ENCODE measurements around the gene CDHR5.

Gene CDHR5

GRCh38 chr11:586376-587316, 38.1 kb downstream of the CDHR5 start:
- H3K4me3 ChIP-seq (ENCODE audit: low read depth, low read length), result no peak overlapping the region
- POLR2A ChIA-PET, result no interaction called here
- CTCF ChIA-PET, result no interaction called here
- DNase-seq (ENCODE audit: low read depth, low spot score), result no peak
- no peak for TF ChIP-seq CTCF (IDR thresholded peaks at IDR 0.05; ENCODE audit: insufficient read depth, low read length, missing control alignments)

GRCh38 chr11:584287-584686, 40.5 kb downstream of the CDHR5 start:
- DNase-seq (ENCODE audit: low read depth, low spot score), result no peak
- no peak overlapping the region for H3K4me3 ChIP-seq (ENCODE audit: low read depth, low read length)
- no peak for TF ChIP-seq CTCF (IDR thresholded peaks at IDR 0.05; ENCODE audit: insufficient read depth, low read length, missing control alignments)
- ChIA-PET POLR2A (no interaction called here), CTCF (no interaction called here)

GRCh38 chr11:581752-582151, 43.0 kb downstream of the CDHR5 start:
- H3K4me3 ChIP-seq (ENCODE audit: low read depth, low read length), result no peak overlapping the region
- no peak for DNase-seq (ENCODE audit: low read depth, low spot score)
- CTCF ChIA-PET, result no interaction called here
- no peak for TF ChIP-seq CTCF (IDR thresholded peaks at IDR 0.05; ENCODE audit: insufficient read depth, low read length, missing control alignments)
- POLR2A ChIA-PET, result no interaction called here

- ChIA-PET CTCF (no interaction called here), POLR2A (no interaction called here)
- no peak for TF ChIP-seq CTCF (IDR thresholded peaks at IDR 0.05; ENCODE audit: insufficient read depth, low read length, missing control alignments)
- H3K4me3 ChIP-seq (ENCODE audit: low read depth, low read length), result no peak overlapping the region
- DNase-seq (ENCODE audit: low read depth, low spot score), result no peak
Observed at GRCh38 chr11:581342-581741, 43.4 kb downstream of the CDHR5 start.

GRCh38 chr11:579830-580601, 44.7 kb downstream of the CDHR5 start:
- POLR2A ChIA-PET, result interaction anchor here (0.7 kb wide), 3 partner anchors 22 to 151 kb away, joined by 3 to 4 read pairs (median 3); no protein-coding TSS in a partner anchor
- CTCF ChIA-PET, result no interaction called here
- TF ChIP-seq CTCF (IDR thresholded peaks at IDR 0.05; ENCODE audit: insufficient read depth, low read length, missing control alignments), result no peak
- DNase-seq (ENCODE audit: low read depth, low spot score), result no peak
- H3K4me3 ChIP-seq (ENCODE audit: low read depth, low read length), result no peak overlapping the region

Measured in AG04449 (cell line).